Thoracic aorta (tissue), 2 donors: ENCODE data around the gene NR2E1. TPM values are rescaled to one million over a fixed set of nuclear protein-coding genes. Genes with fewer than 3 reads are reported as not detected.

Source experiments
- ATAC-seq: fragments of 150-250 bp; one replicate; pipeline ENCODE4 v1.8.0; 2017; ENCODE audit warnings: low read depth; ENCODE audit not compliant: insufficient number of reproducible peaks, low FRiP score
- DNase-seq: peaks from one replicate; pipeline ENCODE4 v3.0.0-alpha.2; 2020; ENCODE audit warnings: low spot score
- H3K27ac ChIP-seq, 2 donors: fragments of 200-600 bp; sonication (generic); 1 replicate in 1 of 2; 2 replicates in 1 of 2; pipeline ENCODE4 v1.5.1; 2016; ENCODE audit warnings: mild to moderate bottlenecking in 2 of 2, moderate library complexity in 2 of 2
- H3K27me3 ChIP-seq: fragments of 200-600 bp; sonication (generic); replicated peaks from 2 replicates; pipeline ENCODE4 v1.6.0; 2016; ENCODE audit warnings: mild to moderate bottlenecking; ENCODE audit not compliant: insufficient read depth
- H3K36me3 ChIP-seq: fragments of 200-600 bp; sonication (generic); one replicate; pipeline ENCODE4 v1.5.1; 2016
- H3K4me1 ChIP-seq, 2 donors: fragments of 200-600 bp; sonication (generic); 1 replicate in 1 of 2; 2 replicates in 1 of 2; pipeline versions ENCODE4 v1.5.1 to v1.6.0; 2016; ENCODE audit warnings: low read depth in 2 of 2, mild to moderate bottlenecking in 1 of 2; ENCODE audit not compliant: control insufficient read depth in 1 of 2
- H3K4me3 ChIP-seq: fragments of 200-600 bp; sonication (generic); 2 replicates; pipeline ENCODE4 v1.5.1; 2016; ENCODE audit warnings: mild to moderate bottlenecking
- H3K9me3 ChIP-seq: fragments of 200-600 bp; sonication (generic); 2 replicates; pipeline ENCODE4 v1.5.1; 2016
- CTCF ChIP-seq: fragments of 200-600 bp; sonication (generic); IDR thresholded peaks from one replicate; pipeline ENCODE4 v1.5.1; 2019; ENCODE audit warnings: antibody characterized with exemption
- total RNA-seq, 2 donors: library from RNA; depleted of rRNA; stranded (reverse); fragments of >200 nt; gene quantifications; one replicate each; pipeline versions ENCODE4 v1.1.0 to v1.2.3, GENCODE V29; 2016

The NR2E1 gene
- total RNA-seq, 2 donors from 2014 or later: not detected

DNA sequence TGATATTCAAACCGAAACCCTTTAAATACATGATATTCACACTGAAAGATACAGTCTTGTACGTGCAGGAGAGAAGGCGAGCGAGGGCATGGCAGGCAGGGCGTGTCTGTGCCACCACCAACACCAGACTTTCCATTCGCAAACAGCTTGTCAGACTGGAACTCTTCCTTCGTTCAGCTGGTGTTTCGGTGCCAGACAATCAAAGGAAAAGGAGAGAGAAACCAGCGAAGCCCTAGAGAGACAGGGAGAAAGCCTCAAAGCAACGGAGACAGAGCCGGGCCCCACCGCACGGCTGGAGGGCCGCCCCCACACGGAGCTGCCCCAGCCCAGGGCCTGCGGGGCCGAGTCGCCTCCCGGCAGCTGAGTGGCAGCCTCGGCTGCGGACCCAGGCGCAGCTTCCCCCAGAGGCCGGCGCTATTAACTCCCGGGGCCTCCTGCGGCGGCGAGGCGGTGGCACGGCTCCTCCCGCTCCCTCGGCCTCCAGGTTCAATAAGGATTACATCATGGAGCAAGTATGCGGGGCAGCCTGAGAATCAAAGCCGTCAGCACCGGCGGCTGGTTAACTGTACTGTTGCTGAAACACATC lies 32.1 kb upstream of the NR2E1 start:
- H3K27me3 ChIP-seq: no peaks in the 10 kb centered on the region
- no peak for DNase-seq
- peak; percentile 69 for ATAC-seq
- peak overlapping the region in 1 of 2 donors; percentile 46 for H3K27ac ChIP-seq
- H3K4me3 ChIP-seq: peak overlapping the region; percentile 71
- peak; percentile 13 for TF ChIP-seq CTCF
- H3K4me1 ChIP-seq: peaks cover 0 to 7% of the 10 kb centered on the region in 2 donors
- no peaks in the 10 kb centered on the region for H3K9me3 ChIP-seq
- no peaks in the 10 kb centered on the region for H3K36me3 ChIP-seq

DNA sequence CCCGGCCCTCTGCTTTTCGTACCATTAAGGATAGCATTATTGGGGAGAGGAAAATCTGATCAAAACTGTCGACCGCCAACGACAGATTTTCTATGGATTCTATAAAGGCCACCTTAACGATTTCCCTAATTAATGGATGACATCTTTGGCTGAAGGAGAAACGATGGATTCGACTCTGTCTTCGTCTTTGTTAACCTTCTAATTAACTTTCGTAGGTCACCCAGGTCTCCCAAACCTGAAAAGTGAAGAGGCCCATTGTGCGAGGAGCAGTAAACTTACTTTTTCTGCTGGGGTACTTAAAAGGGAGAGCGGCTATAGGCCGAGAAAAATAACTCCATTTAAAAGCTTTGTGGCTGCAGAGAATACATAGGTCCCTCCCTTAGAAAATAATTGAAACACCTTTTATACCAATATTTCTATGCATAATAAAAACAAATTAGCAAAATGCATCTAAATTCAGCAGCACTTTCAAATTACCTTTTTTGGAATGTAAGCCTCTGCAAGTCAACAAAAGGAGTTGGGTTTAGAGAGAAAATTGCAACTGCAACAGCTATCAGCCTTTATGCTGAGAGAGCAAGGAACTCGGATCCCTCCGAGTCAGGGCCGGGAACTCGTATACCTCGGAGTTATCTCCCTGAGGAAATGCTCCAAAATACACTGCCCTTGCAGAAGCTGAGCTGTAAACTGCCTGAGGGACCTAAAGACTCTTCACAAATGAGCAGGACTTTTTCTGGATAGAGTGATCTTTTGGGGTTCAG lies 31.4 kb upstream of the NR2E1 start:
- Histone ChIP-seq H3K4me3 (peak overlapping the region; percentile 71), H3K4me1 (peaks cover 0 to 7% of the 10 kb centered on the region in 2 donors), H3K36me3 (no peaks in the 10 kb centered on the region), H3K27ac (no peak overlapping the region), H3K27me3 (no peaks in the 10 kb centered on the region), H3K9me3 (no peaks in the 10 kb centered on the region)
- no peak for TF ChIP-seq CTCF
- peak; percentile 18 for ATAC-seq
- DNase-seq: no peak

- Histone ChIP-seq H3K27me3 (no peaks in the 10 kb centered on the region), H3K27ac (no peak overlapping the region), H3K4me3 (no peak overlapping the region), H3K4me1 (no peaks in the 10 kb centered on the region), H3K36me3 (no peaks in the 10 kb centered on the region), H3K9me3 (no peaks in the 10 kb centered on the region)
- ATAC-seq (no peak), DNase-seq (no peak)
- no peak for TF ChIP-seq CTCF
These were observed 23.6 kb upstream of the NR2E1 start for GRCh38 chr6:108142240-108142639.

DNA sequence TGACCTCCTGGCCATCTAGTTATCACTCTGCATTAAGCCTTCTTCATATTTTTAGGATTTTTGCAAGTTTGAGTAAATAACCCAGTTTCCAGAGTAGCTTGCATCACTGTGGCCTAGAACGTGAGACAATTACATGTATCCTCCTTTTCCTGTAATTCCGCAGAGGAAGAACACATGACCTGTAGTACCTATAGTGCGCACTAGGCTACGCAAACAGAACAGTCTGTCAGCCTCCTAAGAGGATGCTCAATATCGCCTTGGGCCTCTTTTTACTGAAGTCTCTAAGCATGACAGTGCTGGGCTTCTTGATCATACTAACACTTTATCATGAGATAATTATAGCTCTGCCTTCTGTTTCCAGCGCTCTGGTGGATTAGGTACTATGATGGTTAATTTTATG lies 20.2 kb upstream of the NR2E1 start:
- H3K36me3 ChIP-seq: no peaks in the 10 kb centered on the region
- H3K4me3 ChIP-seq: no peak overlapping the region
- no peaks in the 10 kb centered on the region for H3K9me3 ChIP-seq
- ATAC-seq: no peak
- H3K27me3 ChIP-seq: no peaks in the 10 kb centered on the region
- no peak for TF ChIP-seq CTCF
- H3K27ac ChIP-seq: no peak overlapping the region
- DNase-seq: no peak
- H3K4me1 ChIP-seq: no peaks in the 10 kb centered on the region

DNA sequence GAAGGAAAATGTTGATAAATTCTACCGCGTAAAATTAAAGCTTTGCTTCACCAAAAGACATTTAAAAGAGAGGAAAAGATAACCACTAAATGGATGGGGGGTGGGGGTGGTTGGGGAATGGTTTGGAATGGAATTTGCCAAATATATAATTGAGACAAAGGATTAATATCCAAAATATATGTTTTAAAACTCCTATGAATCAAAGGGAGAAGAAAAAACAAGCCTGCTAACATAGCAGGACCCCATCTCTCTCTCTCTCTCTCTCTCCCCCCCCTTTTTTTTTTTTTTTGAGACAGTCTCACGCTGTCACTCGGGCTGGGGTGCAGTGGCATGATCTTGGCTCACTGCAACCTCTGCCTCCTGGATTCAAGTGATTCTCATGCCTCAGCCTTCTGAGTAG lies 13.4 kb upstream of the NR2E1 start:
- TF ChIP-seq CTCF: no peak
- ATAC-seq (no peak), DNase-seq (no peak)
- Histone ChIP-seq H3K27ac (no peak overlapping the region), H3K4me1 (peaks cover 4 to 5% of the 10 kb centered on the region in 2 donors), H3K27me3 (peaks cover 8% of the 10 kb centered on the region), H3K4me3 (no peak overlapping the region), H3K36me3 (no peaks in the 10 kb centered on the region), H3K9me3 (no peaks in the 10 kb centered on the region)
